Measurements from ENCODE around the gene RPTOR. TPM values are rescaled to one million over a fixed set of nuclear protein-coding genes. Genes with fewer than 3 reads are reported as not detected.

Gene RPTOR
- total RNA-seq, 1 experiment from 2014 or later = 58.0 TPM

DNA sequence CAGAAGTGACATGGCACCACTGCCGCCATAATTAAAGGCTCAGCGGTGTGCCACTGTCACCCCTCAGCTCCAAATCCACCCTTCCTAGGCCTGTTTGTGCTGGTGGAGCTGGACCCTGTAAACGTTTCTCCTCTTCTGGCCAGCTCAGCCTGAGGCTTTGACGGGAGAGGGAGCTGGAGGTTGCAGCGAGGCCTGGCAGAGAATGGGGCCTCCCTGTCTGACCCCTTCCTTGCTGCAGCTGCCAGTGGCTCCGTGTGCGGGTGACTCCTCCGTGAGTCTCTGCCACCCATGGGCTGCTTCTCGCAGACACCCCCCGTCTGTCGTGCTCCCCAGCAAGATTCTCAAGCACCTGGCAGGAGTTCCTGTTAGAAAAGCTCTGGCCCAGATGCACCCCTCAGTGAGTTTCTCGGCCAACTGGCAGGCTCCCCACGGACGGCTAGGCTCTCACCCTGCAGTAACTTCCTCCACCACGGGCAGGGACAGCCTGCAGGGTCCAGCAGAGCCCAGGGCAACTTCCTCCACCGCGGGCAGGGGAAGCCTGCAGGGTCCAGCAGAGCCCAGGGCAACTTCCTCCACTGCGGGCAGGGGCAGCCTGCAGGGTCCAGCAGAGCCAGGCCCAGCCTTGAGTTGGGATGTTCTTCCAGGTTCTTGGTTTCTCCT lies 442.3 kb downstream of the RPTOR start:
- H3K9me3 ChIP-seq (ENCODE audit: control insufficient read depth, insufficient read depth, low read depth, low read length) = no peaks in the 10 kb centered on the region
- DNase-seq (ENCODE audit: low read depth, low spot score) = no peak
- no peak for TF ChIP-seq SIN3A (IDR thresholded peaks at IDR 0.05; ENCODE audit: borderline replicate concordance, insufficient read depth, low read depth, low read length)
- no peak for TF ChIP-seq POLR2AphosphoS5 (IDR thresholded peaks at IDR 0.05; ENCODE audit: low read depth, low read length)
- peaks cover 18% of the 10 kb centered on the region for H3K4me1 ChIP-seq (ENCODE audit: control insufficient read depth, insufficient read depth, low read length)
- intact Hi-C loops (cut with micrococcal nuclease; ENCODE audit: unreplicated experiment) (no loop called here), in situ Hi-C loops (cut with HindIII; ENCODE audit: low pct_unique_long_range_greater_than_20kb, low sequenced_read_pairs) (no loop called here)
- no peak overlapping the region for H3K27ac ChIP-seq (ENCODE audit: low read length)
- H3K27me3 ChIP-seq (ENCODE audit: control insufficient read depth, insufficient read depth, low read length) = no peaks in the 10 kb centered on the region
- ChIA-PET POLR2A (no interaction called here), CTCF (no interaction called here)
- ATAC-seq = no peak
- BruUV-seq (replicated peaks) = no TSS peak
- H3K4me3 ChIP-seq (ENCODE audit: low read depth in 2 of 2, low read length in 2 of 2) = no peak overlapping the region
- no peaks in the 10 kb centered on the region for H3K36me3 ChIP-seq (ENCODE audit: control insufficient read depth, insufficient read depth, low read length)

DNA sequence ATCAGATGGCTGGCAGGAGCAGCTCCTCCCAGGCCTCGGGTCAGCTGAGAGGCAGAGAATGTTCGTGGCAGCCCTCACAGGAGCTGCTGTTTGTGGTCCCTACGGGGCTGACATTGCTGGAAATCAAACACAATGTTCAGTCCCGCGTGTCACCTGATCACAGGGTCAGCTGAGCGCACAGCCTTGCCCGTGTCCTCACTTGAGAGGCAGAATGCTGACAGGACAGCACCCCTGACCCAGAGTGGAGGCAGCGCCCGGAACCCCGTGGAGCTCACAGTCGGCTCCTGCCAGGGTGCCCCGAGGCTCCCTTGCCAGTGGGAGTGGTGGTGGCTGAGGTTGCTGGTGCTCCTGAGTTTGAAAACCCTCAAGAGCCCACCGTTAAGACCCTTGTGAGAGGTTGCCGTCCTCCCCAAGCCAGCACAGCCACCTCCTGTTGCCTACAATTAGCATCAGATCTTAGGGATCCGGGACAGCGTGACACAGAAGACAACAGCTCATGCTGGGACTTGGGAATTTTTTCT lies 443.4 kb downstream of the RPTOR start:
- no peak for ATAC-seq
- TF ChIP-seq TCF7L2 (IDR thresholded peaks at IDR 0.05; ENCODE audit: low read depth, low read length) (no peak), SIN3A (IDR thresholded peaks at IDR 0.05; ENCODE audit: borderline replicate concordance, insufficient read depth, low read depth, low read length) (no peak), POLR2AphosphoS5 (IDR thresholded peaks at IDR 0.05; ENCODE audit: low read depth, low read length) (no peak)
- TF ChIP-seq, protein P1, sequence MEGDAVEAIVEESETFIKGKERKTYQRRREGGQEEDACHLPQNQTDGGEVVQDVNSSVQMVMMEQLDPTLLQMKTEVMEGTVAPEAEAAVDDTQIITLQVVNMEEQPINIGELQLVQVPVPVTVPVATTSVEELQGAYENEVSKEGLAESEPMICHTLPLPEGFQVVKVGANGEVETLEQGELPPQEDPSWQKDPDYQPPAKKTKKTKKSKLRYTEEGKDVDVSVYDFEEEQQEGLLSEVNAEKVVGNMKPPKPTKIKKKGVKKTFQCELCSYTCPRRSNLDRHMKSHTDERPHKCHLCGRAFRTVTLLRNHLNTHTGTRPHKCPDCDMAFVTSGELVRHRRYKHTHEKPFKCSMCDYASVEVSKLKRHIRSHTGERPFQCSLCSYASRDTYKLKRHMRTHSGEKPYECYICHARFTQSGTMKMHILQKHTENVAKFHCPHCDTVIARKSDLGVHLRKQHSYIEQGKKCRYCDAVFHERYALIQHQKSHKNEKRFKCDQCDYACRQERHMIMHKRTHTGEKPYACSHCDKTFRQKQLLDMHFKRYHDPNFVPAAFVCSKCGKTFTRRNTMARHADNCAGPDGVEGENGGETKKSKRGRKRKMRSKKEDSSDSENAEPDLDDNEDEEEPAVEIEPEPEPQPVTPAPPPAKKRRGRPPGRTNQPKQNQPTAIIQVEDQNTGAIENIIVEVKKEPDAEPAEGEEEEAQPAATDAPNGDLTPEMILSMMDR (IDR thresholded peaks at IDR 0.05) = no peak
- TF ChIP-seq, protein P2, sequence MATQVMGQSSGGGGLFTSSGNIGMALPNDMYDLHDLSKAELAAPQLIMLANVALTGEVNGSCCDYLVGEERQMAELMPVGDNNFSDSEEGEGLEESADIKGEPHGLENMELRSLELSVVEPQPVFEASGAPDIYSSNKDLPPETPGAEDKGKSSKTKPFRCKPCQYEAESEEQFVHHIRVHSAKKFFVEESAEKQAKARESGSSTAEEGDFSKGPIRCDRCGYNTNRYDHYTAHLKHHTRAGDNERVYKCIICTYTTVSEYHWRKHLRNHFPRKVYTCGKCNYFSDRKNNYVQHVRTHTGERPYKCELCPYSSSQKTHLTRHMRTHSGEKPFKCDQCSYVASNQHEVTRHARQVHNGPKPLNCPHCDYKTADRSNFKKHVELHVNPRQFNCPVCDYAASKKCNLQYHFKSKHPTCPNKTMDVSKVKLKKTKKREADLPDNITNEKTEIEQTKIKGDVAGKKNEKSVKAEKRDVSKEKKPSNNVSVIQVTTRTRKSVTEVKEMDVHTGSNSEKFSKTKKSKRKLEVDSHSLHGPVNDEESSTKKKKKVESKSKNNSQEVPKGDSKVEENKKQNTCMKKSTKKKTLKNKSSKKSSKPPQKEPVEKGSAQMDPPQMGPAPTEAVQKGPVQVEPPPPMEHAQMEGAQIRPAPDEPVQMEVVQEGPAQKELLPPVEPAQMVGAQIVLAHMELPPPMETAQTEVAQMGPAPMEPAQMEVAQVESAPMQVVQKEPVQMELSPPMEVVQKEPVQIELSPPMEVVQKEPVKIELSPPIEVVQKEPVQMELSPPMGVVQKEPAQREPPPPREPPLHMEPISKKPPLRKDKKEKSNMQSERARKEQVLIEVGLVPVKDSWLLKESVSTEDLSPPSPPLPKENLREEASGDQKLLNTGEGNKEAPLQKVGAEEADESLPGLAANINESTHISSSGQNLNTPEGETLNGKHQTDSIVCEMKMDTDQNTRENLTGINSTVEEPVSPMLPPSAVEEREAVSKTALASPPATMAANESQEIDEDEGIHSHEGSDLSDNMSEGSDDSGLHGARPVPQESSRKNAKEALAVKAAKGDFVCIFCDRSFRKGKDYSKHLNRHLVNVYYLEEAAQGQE (IDR thresholded peaks at IDR 0.05; ENCODE audit: insufficient read depth in 1 of 2, low read depth in 2 of 2, low read length in 1 of 2) = no peak
- BruUV-seq (replicated peaks) = no TSS peak
- intact Hi-C loops (cut with micrococcal nuclease; ENCODE audit: unreplicated experiment) = no loop called here
- in situ Hi-C loops (cut with HindIII; ENCODE audit: low pct_unique_long_range_greater_than_20kb, low sequenced_read_pairs) = no loop called here
- Histone ChIP-seq H3K27ac (ENCODE audit: low read length) (no peak overlapping the region), H3K4me1 (ENCODE audit: control insufficient read depth, insufficient read depth, low read length) (peaks cover 20% of the 10 kb centered on the region), H3K4me3 (ENCODE audit: low read depth in 2 of 2, low read length in 2 of 2) (no peak overlapping the region), H3K27me3 (ENCODE audit: control insufficient read depth, insufficient read depth, low read length) (no peaks in the 10 kb centered on the region), H3K36me3 (ENCODE audit: control insufficient read depth, insufficient read depth, low read length) (no peaks in the 10 kb centered on the region; the same call in 1 of the 2 replicates), H3K9me3 (ENCODE audit: control insufficient read depth, insufficient read depth, low read depth, low read length) (no peaks in the 10 kb centered on the region)
- ChIA-PET POLR2A (no interaction called here), CTCF (interaction anchor here (0.6 to 1.0 kb wide), 3 partner anchors 30 to 126 kb away, joined by 3 to 4 read pairs (median 4); no protein-coding TSS in a partner anchor)
- DNase-seq (ENCODE audit: low read depth, low spot score) = no peak

DNA sequence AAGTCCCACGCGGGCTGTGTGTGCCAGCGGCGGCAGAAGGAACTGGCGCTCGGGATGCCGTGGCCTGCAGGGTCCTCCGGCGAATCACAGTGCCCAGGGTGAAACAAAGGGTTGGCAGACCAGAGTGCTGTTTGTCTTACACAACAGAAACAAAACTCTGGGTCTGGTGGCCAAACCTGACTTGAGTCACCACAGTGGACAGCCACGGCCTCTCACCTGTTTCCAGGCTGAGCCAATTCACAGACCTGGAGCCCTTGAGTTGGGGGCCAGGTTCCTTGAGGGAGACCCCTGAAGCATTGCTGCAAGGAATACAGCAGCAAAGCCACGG lies 444.9 kb downstream of the RPTOR start:
- ATAC-seq (peak; percentile 12), DNase-seq (ENCODE audit: low read depth, low spot score) (no peak)
- H3K4me1 ChIP-seq (ENCODE audit: control insufficient read depth, insufficient read depth, low read length) = peaks cover 22% of the 10 kb centered on the region
- in situ Hi-C loops (cut with HindIII; ENCODE audit: low pct_unique_long_range_greater_than_20kb, low sequenced_read_pairs) (no loop called here), intact Hi-C loops (cut with micrococcal nuclease; ENCODE audit: unreplicated experiment) (no loop called here)
- peak overlapping the region; percentile 36; the same call in 1 of the 2 replicates for H3K27ac ChIP-seq (ENCODE audit: low read length)
- no peaks in the 10 kb centered on the region; the same call in 1 of the 2 replicates for H3K36me3 ChIP-seq (ENCODE audit: control insufficient read depth, insufficient read depth, low read length)
- ChIA-PET CTCF (interaction anchor here (0.5 to 0.9 kb wide), 2 partner anchors 233 to 249 kb away, joined by 3 to 17 read pairs; partner anchors contain the start of genes CEP131, NDUFAF8 and TEPSIN), POLR2A (no interaction called here)
- no peaks in the 10 kb centered on the region for H3K9me3 ChIP-seq (ENCODE audit: control insufficient read depth, insufficient read depth, low read depth, low read length)
- TF ChIP-seq, protein P1 (IDR thresholded peaks at IDR 0.05) = no peak
- TF ChIP-seq TCF7L2 (IDR thresholded peaks at IDR 0.05; ENCODE audit: low read depth, low read length) (no peak), POLR2AphosphoS5 (IDR thresholded peaks at IDR 0.05; ENCODE audit: low read depth, low read length) (no peak), SIN3A (IDR thresholded peaks at IDR 0.05; ENCODE audit: borderline replicate concordance, insufficient read depth, low read depth, low read length) (no peak)
- TF ChIP-seq, protein P2 (IDR thresholded peaks at IDR 0.05; ENCODE audit: insufficient read depth in 1 of 2, low read depth in 2 of 2, low read length in 1 of 2) = no peak
- no peaks in the 10 kb centered on the region for H3K27me3 ChIP-seq (ENCODE audit: control insufficient read depth, insufficient read depth, low read length)
- peak overlapping the region; percentile 26 to 55 for H3K4me3 ChIP-seq (ENCODE audit: low read depth in 2 of 2, low read length in 2 of 2)
- BruUV-seq (replicated peaks) = no TSS peak
